HUES48 (cell line): Measurements from ENCODE around the gene CD2.

Experiments used
- H3K27ac ChIP-seq: one replicate; pipeline ENCODE4 v1.7.0; 2013; ENCODE audit warnings: low read depth, low read length, inconsistent platforms
- H3K27me3 ChIP-seq: 2 replicates; pipeline ENCODE4 v1.6.1; 2013; ENCODE audit warnings: mild to moderate bottlenecking, low read length; ENCODE audit not compliant: control insufficient read depth, insufficient read depth
- H3K36me3 ChIP-seq: 2 replicates; pipeline ENCODE4 v1.6.1; 2013; ENCODE audit warnings: low read length; ENCODE audit not compliant: control insufficient read depth, insufficient read depth
- H3K4me1 ChIP-seq: 2 replicates; pipeline ENCODE4 v1.6.1; 2013; ENCODE audit warnings: mild to moderate bottlenecking, low read length; ENCODE audit not compliant: control insufficient read depth, insufficient read depth
- H3K4me3 ChIP-seq: 2 replicates; pipeline ENCODE4 v1.5.1; 2013; ENCODE audit warnings: mild to moderate bottlenecking, low read depth, low read length
- H3K9ac ChIP-seq: 2 replicates; pipeline ENCODE4 v1.6.1; 2013; ENCODE audit warnings: mild to moderate bottlenecking, low read depth, low read length, moderate library complexity
- H3K9me3 ChIP-seq: 2 replicates; pipeline ENCODE4 v1.6.1; 2013; ENCODE audit warnings: low read length; ENCODE audit not compliant: control insufficient read depth, insufficient read depth

CD2 gene

GRCh38 chr1:116733476-116734365 lies 20.5 kb upstream of the CD2 start:
- H3K27ac ChIP-seq, result no peak overlapping the region

GRCh38 chr1:116735246-116735645 lies 19.0 kb upstream of the CD2 start:
- no peak overlapping the region for H3K9ac ChIP-seq
- H3K9me3 ChIP-seq, result no peaks in the 10 kb centered on the region

More at GRCh38 chr1:116733476-116734365, 20.5 kb upstream of the CD2 start:
- no peak overlapping the region for H3K9ac ChIP-seq
- no peaks in the 10 kb centered on the region for H3K27me3 ChIP-seq
- no peaks in the 10 kb centered on the region for H3K4me1 ChIP-seq
- no peaks in the 10 kb centered on the region for H3K36me3 ChIP-seq
- no peaks in the 10 kb centered on the region for H3K9me3 ChIP-seq
- no peak overlapping the region for H3K4me3 ChIP-seq

GRCh38 chr1:116737020-116737854 lies 17.0 kb upstream of the CD2 start:
- no peak overlapping the region for H3K27ac ChIP-seq
- H3K4me1 ChIP-seq, result no peaks in the 10 kb centered on the region
- H3K27me3 ChIP-seq, result no peaks in the 10 kb centered on the region
- H3K4me3 ChIP-seq, result no peak overlapping the region
- H3K9ac ChIP-seq, result no peak overlapping the region
- H3K36me3 ChIP-seq, result no peaks in the 10 kb centered on the region
- peaks cover 8% of the 10 kb centered on the region; the same call in 1 of the 2 replicates for H3K9me3 ChIP-seq

More at GRCh38 chr1:116735246-116735645, 19.0 kb upstream of the CD2 start:
- H3K27ac ChIP-seq, result no peak overlapping the region
- no peaks in the 10 kb centered on the region for H3K27me3 ChIP-seq
- no peaks in the 10 kb centered on the region for H3K36me3 ChIP-seq
- no peaks in the 10 kb centered on the region for H3K4me1 ChIP-seq
- no peak overlapping the region for H3K4me3 ChIP-seq

- no peaks in the 10 kb centered on the region for H3K4me1 ChIP-seq
- H3K27me3 ChIP-seq, result no peaks in the 10 kb centered on the region
Measured at GRCh38 chr1:116737855-116738321, 16.3 kb upstream of the CD2 start.

GRCh38 chr1:116738673-116739370 lies 15.4 kb upstream of the CD2 start:
- Histone ChIP-seq H3K27me3 (no peaks in the 10 kb centered on the region), H3K9ac (no peak overlapping the region), H3K4me1 (no peaks in the 10 kb centered on the region), H3K36me3 (no peaks in the 10 kb centered on the region), H3K4me3 (no peak overlapping the region), H3K27ac (no peak overlapping the region), H3K9me3 (peaks cover 20% of the 10 kb centered on the region)

More at GRCh38 chr1:116737855-116738321, 16.3 kb upstream of the CD2 start:
- H3K4me3 ChIP-seq, result no peak overlapping the region
- peaks cover 10% of the 10 kb centered on the region for H3K9me3 ChIP-seq
- no peaks in the 10 kb centered on the region for H3K36me3 ChIP-seq
- H3K9ac ChIP-seq, result no peak overlapping the region
- H3K27ac ChIP-seq, result no peak overlapping the region

DNA sequence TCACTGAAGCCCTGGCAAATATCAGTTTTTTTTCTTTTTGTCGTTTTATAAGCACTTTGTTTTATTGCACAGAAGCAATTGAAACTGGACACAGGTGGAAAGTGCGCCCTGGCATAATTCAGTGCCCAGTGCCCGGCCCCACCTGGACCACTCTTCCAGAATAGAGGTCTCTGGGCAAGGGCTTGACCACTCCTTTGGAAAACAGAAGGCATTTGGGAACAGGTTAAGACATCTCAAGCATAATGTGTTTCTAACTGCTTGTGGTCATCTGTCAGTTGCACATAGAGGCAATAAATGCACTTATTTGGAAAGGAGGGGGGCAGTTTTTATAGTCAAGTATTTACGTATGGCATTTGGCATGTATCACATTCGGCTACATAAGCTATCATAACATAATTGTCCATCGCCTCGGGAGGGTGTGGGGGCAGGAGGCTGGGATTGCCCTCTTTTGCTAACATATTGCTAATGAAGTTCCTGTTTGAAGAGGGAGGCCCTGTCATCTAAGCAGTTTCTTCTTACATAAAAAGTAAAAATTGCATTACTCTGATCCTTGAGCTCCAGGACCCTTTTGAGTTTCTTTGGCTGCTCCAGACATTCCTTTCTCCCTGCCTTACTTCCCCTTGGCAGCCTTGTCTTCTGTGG lies 14.7 kb upstream of the CD2 start:
- no peaks in the 10 kb centered on the region for H3K4me1 ChIP-seq
- H3K36me3 ChIP-seq, result no peaks in the 10 kb centered on the region
- H3K4me3 ChIP-seq, result no peak overlapping the region
- H3K27ac ChIP-seq, result no peak overlapping the region
- H3K9me3 ChIP-seq, result peaks cover 22% of the 10 kb centered on the region
- no peaks in the 10 kb centered on the region for H3K27me3 ChIP-seq
- no peak overlapping the region for H3K9ac ChIP-seq

- Histone ChIP-seq H3K27ac (no peak overlapping the region), H3K4me3 (no peak overlapping the region), H3K9me3 (peaks cover 22% of the 10 kb centered on the region)
Measured at GRCh38 chr1:116740296-116740695, 13.9 kb upstream of the CD2 start.

DNA sequence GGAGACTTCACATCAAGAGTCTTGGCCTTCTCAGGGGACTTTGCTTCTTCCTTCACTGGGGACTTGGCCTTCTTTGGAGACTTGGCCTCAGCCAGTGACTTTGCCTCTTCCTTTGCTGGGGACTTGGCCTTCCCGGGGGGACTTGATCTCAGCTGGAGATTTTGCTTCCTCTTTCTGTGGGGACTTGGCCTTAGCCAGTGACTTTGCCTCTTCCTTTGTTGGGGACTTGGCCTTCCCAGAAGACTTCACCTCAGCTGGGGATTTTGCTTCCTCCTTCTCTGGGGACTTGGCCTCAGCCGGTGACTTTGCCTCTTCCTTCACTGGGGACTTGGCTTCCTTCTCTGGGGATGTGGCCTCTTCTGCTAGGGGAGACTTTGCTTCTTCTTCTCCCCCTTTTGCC lies 13.5 kb upstream of the CD2 start:
- H3K9me3 ChIP-seq, result peaks cover 22% of the 10 kb centered on the region
- no peaks in the 10 kb centered on the region for H3K4me1 ChIP-seq
- no peak overlapping the region for H3K9ac ChIP-seq
- no peaks in the 10 kb centered on the region for H3K27me3 ChIP-seq
- no peaks in the 10 kb centered on the region for H3K36me3 ChIP-seq
- H3K27ac ChIP-seq, result no peak overlapping the region
- no peak overlapping the region for H3K4me3 ChIP-seq

More at GRCh38 chr1:116740296-116740695, 13.9 kb upstream of the CD2 start:
- no peak overlapping the region for H3K9ac ChIP-seq
- H3K4me1 ChIP-seq, result no peaks in the 10 kb centered on the region
- no peaks in the 10 kb centered on the region for H3K36me3 ChIP-seq
- H3K27me3 ChIP-seq, result no peaks in the 10 kb centered on the region

- Histone ChIP-seq H3K27me3 (no peaks in the 10 kb centered on the region), H3K9me3 (peaks cover 28% of the 10 kb centered on the region), H3K4me1 (no peaks in the 10 kb centered on the region), H3K4me3 (no peak overlapping the region), H3K36me3 (no peaks in the 10 kb centered on the region), H3K9ac (no peak overlapping the region), H3K27ac (no peak overlapping the region)
Measured at GRCh38 chr1:116741836-116742565, 12.2 kb upstream of the CD2 start.

GRCh38 chr1:116743535-116743934 lies 10.7 kb upstream of the CD2 start:
- no peak overlapping the region for H3K4me3 ChIP-seq
- H3K27me3 ChIP-seq, result no peaks in the 10 kb centered on the region
- no peak overlapping the region for H3K9ac ChIP-seq
- peaks cover 39% of the 10 kb centered on the region for H3K9me3 ChIP-seq
- no peaks in the 10 kb centered on the region for H3K4me1 ChIP-seq
- H3K36me3 ChIP-seq, result no peaks in the 10 kb centered on the region
- H3K27ac ChIP-seq, result no peak overlapping the region
